Esophagus squamous epithelium (tissue), 5 donors: Measurements from ENCODE around the gene PRSS35. TPM values are rescaled to one million over a fixed set of nuclear protein-coding genes. Genes with fewer than 3 reads are reported as not detected.

Experiments
- DNase-seq: peaks from one replicate; lab custom pipeline; 2025; lab: John Stamatoyannopoulos, UW
- H3K27ac ChIP-seq, 4 donors: fragments of 200-600 bp; sonication (generic); one replicate each; pipeline ENCODE4 v1.5.1; 2016 to 2019; ENCODE audit warnings: mild to moderate bottlenecking in 1 of 4
- H3K27me3 ChIP-seq, 4 donors: fragments of 200-600 bp; sonication (generic); 1 replicate in 3 of 4; 2 replicates in 1 of 4; pipeline versions ENCODE4 v1.5.1 to v1.6.0; 2017 to 2021; ENCODE audit warnings: antibody characterized with exemption in 1 of 4
- H3K36me3 ChIP-seq, 3 donors: fragments of 200-600 bp; sonication (generic); one replicate each; pipeline ENCODE4 v1.5.1; 2016 to 2019
- H3K4me1 ChIP-seq, 3 donors: fragments of 200-600 bp; sonication (generic); one replicate each; pipeline ENCODE4 v1.5.1; 2017 to 2019
- H3K4me3 ChIP-seq, 4 donors: fragments of 200-600 bp; sonication (generic); 1 replicate in 3 of 4; 2 replicates in 1 of 4; pipeline ENCODE4 v1.5.1; 2016 to 2019; ENCODE audit warnings: mild to moderate bottlenecking in 2 of 4, moderate library complexity in 1 of 4
- H3K9me3 ChIP-seq, 3 donors: fragments of 200-600 bp; sonication (generic); one replicate each; pipeline ENCODE4 v1.5.1; 2016 to 2019
- POLR2A ChIP-seq, 4 donors: fragments of 450-650 bp; IDR thresholded peaks; one replicate each; pipeline ENCODE4 v1.6.1; 2017; ENCODE audit warnings: antibody characterized with exemption in 4 of 4, mild to moderate bottlenecking in 4 of 4, moderate library complexity in 3 of 4
- WGBS, 2 donors: methylation state at CpG; one replicate each; pipeline ENCODE4 v1.1.5; 2018; 5-methylcytosine and 5-hydroxymethylcytosine counted together
- intact Hi-C: fragments of 100-400 bp; cut with DNase I; formaldehyde crosslinking; loops from one replicate; pipeline ENCODE4 v1.15.0; 2022
- total RNA-seq, 4 donors: library from RNA; depleted of rRNA; stranded (reverse); fragments of >200 nt; gene quantifications; one replicate each; pipeline ENCODE4 v1.1.0, GENCODE V29; 2016
- TF ChIP-seq, protein P1 (sequence below), 6 experiments: fragments of 450-650 bp in 4 of 6; fragments of 200-600 bp in 2 of 6; sonication (generic) in 2 of 6; IDR thresholded peaks; one replicate each; pipeline ENCODE4 v1.5.1; 2016 to 2019; ENCODE audit warnings: antibody characterized with exemption in 6 of 6, mild to moderate bottlenecking in 4 of 6, moderate library complexity in 4 of 6
- donor health status: DM: yes; HTN: yes; CAD: no.

The PRSS35 gene
- total RNA-seq, 4 donors from 2014 or later, result not detected

DNA sequence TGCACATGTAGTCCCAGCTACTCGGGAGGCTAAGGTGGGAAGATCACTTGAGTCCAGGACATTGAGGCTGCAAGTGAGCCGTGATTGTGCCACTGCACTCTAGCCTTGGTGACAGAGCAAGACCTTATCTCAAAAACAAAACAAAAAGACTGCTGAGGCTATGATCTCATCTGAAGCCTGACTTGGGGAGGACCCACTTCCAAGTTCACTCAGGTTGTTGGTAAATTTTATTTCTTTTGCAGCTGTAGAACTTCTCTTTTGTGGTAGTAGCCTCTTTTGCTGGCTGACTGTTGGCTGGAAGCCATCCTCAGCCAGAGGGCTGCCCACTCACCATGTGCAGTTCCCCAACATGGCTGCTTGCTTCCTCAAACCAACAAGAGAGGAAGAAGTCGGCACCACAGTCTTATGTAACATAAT, 44.7 kb upstream of the PRSS35 start:
- Histone ChIP-seq H3K27me3 (no peaks in the 10 kb centered on the region), H3K4me3 (no peak overlapping the region), H3K36me3 (no peaks in the 10 kb centered on the region), H3K27ac (peak overlapping the region in 2 of 4 donors; percentile 13 to 29), H3K4me1 (peaks cover 0 to 7% (median 0%) of the 10 kb centered on the region in 3 donors), H3K9me3 (no peaks in the 10 kb centered on the region)
- TF ChIP-seq, protein P1, sequence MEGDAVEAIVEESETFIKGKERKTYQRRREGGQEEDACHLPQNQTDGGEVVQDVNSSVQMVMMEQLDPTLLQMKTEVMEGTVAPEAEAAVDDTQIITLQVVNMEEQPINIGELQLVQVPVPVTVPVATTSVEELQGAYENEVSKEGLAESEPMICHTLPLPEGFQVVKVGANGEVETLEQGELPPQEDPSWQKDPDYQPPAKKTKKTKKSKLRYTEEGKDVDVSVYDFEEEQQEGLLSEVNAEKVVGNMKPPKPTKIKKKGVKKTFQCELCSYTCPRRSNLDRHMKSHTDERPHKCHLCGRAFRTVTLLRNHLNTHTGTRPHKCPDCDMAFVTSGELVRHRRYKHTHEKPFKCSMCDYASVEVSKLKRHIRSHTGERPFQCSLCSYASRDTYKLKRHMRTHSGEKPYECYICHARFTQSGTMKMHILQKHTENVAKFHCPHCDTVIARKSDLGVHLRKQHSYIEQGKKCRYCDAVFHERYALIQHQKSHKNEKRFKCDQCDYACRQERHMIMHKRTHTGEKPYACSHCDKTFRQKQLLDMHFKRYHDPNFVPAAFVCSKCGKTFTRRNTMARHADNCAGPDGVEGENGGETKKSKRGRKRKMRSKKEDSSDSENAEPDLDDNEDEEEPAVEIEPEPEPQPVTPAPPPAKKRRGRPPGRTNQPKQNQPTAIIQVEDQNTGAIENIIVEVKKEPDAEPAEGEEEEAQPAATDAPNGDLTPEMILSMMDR (IDR thresholded peaks at IDR 0.05), result no peak
- TF ChIP-seq POLR2A (IDR thresholded peaks at IDR 0.05), result no peak
- intact Hi-C loops, result no loop called here
- no peak for DNase-seq
- 52 to 77% methylated on average over 2 to 3 of the region's 3 CpGs for WGBS, 2 donors

DNA sequence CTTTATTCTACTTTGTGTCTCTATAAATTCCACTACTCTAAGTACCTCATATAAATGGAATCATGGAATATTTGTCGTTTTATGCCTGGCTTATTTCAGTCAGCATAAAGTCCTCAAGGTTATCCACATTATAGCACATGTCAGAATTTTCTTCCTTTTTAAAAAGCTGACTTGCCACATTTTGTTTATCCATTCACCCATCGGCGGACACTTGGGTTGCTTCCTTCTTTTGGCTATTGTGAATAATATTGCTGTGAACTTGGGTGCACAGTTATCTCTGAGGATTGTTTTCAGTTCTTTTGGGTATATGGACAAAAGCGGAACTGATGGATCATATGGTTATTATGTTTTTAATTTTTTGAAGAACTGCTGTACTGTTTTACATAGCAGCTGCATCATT, 42.3 kb upstream of the PRSS35 start:
- Histone ChIP-seq H3K27ac (no peak overlapping the region), H3K4me1 (no peaks in the 10 kb centered on the region), H3K36me3 (no peaks in the 10 kb centered on the region), H3K27me3 (peaks cover 0 to 7% (median 0%) of the 10 kb centered on the region in 4 donors), H3K4me3 (no peak overlapping the region), H3K9me3 (no peaks in the 10 kb centered on the region)
- no peak for TF ChIP-seq POLR2A (IDR thresholded peaks at IDR 0.05)
- TF ChIP-seq, protein P1 (IDR thresholded peaks at IDR 0.05), result no peak
- intact Hi-C loops, result no loop called here
- no peak for DNase-seq
- WGBS, 2 donors, result 75 to 82% methylated on average over 4 of the region's 4 CpGs

DNA sequence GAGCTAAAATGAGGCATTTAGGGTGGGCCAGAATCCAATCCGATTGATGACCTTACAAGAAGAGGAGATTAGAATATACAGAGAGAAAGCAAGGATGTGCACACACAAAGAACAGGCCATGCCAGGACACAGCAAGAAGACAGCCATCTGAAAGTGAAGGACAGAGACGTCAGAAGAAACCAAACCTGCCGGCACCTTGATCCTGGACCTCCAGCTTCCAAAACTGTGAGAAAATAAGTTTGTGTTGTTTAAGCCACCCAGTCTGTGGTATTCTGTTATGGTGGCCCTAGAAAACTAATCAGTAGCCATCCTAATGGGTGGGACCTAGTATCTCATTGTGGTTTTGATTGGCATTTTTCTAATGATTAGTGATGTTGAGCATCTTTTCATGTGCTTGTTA, 41.7 kb upstream of the PRSS35 start:
- intact Hi-C loops, result no loop called here
- Histone ChIP-seq H3K36me3 (no peaks in the 10 kb centered on the region), H3K4me1 (no peaks in the 10 kb centered on the region), H3K27me3 (peaks cover 0 to 7% (median 0%) of the 10 kb centered on the region in 4 donors), H3K27ac (no peak overlapping the region), H3K4me3 (no peak overlapping the region), H3K9me3 (no peaks in the 10 kb centered on the region)
- WGBS, 2 donors, result 85 to 89% methylated on average over 3 of the region's 3 CpGs
- TF ChIP-seq, protein P1 (IDR thresholded peaks at IDR 0.05), result no peak
- no peak for TF ChIP-seq POLR2A (IDR thresholded peaks at IDR 0.05)
- no peak for DNase-seq

DNA sequence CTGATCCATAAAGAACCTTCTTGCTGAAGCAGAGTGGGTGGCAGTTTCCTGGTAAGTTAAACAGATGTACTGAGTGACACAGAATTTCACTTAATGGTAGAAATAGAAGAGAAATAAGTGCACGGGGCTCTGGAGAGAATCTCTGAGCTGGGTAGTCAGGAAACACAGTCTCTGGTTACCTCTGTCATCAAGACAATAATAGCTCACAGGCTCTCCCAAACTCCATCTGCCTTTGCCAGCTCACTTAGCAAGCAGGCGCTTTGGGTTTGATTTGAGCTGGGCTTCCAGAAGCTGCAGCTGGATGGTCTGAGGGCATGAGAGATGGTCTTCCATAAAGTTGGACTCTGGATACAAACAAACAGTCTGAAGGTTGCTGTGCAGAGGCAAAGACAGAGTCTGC, 39.6 kb upstream of the PRSS35 start:
- H3K36me3 ChIP-seq, result no peaks in the 10 kb centered on the region
- H3K4me1 ChIP-seq, result no peaks in the 10 kb centered on the region
- H3K9me3 ChIP-seq, result no peaks in the 10 kb centered on the region
- WGBS, 2 donors, result 79 to 83% methylated on average over 2 of the region's 2 CpGs
- no peak overlapping the region for H3K4me3 ChIP-seq
- TF ChIP-seq POLR2A (IDR thresholded peaks at IDR 0.05), result no peak
- TF ChIP-seq, protein P1 (IDR thresholded peaks at IDR 0.05), result no peak
- intact Hi-C loops, result no loop called here
- H3K27ac ChIP-seq, result no peak overlapping the region
- peaks cover 0 to 7% (median 0%) of the 10 kb centered on the region in 4 donors for H3K27me3 ChIP-seq
- DNase-seq, result no peak

DNA sequence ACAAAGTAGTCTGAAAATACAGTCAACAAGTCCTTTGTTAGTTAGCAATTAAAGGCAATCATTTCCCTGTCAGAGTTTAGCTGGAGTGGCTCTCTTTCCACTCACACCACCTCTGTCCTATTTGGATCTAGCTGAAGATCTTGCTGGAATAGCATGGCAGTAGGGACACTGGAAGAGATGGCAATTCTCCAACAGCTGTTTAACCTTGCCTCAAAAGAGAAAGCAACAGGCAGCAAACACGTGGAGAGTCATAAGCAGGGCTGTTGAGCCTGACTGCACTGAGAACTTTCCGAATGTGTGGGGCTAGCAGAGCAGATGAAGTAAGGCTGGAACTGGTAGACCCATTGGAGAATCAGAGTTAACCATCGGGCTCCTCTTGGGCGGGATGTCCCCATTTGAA, 38.0 kb upstream of the PRSS35 start:
- no peaks in the 10 kb centered on the region for H3K4me1 ChIP-seq
- WGBS, 2 donors, result 41 to 50% methylated on average over 4 of the region's 4 CpGs
- H3K27ac ChIP-seq, result no peak overlapping the region
- no peaks in the 10 kb centered on the region for H3K9me3 ChIP-seq
- intact Hi-C loops, result no loop called here
- DNase-seq, result no peak
- peaks cover 0 to 7% (median 0%) of the 10 kb centered on the region in 4 donors for H3K27me3 ChIP-seq
- no peak for TF ChIP-seq POLR2A (IDR thresholded peaks at IDR 0.05)
- H3K4me3 ChIP-seq, result no peak overlapping the region
- H3K36me3 ChIP-seq, result no peaks in the 10 kb centered on the region

DNA sequence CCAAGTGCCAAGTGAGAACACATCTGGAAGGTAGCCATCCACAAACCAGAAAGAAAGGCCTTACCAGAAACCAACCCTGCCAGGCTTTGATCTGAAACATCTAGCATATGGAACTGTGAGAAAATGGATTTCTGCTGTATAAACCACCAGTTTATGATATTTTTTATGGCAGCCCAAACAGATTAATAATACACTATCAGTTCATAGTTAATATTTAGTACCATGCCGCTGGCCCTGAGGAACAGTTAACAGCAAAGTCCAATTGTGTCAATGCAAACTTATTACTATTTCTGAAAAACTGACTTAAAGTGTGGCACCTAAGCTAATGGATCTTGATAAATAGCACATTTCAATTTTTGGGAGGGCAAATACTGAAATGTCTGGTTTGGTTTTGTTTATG, 35.4 kb upstream of the PRSS35 start:
- intact Hi-C loops, result no loop called here
- no peak for DNase-seq
- Histone ChIP-seq H3K36me3 (no peaks in the 10 kb centered on the region), H3K4me3 (no peak overlapping the region), H3K4me1 (peaks cover 0 to 7% (median 0%) of the 10 kb centered on the region in 3 donors), H3K27me3 (peaks cover 0 to 7% (median 0%) of the 10 kb centered on the region in 4 donors), H3K27ac (no peak overlapping the region), H3K9me3 (no peaks in the 10 kb centered on the region)
- TF ChIP-seq POLR2A (IDR thresholded peaks at IDR 0.05), result no peak
- TF ChIP-seq, protein P1 (IDR thresholded peaks at IDR 0.05), result no peak
- 88 to 100% methylated on average over 1 of the region's 1 CpG for WGBS, 2 donors
